ENCODE measurements around the gene NAA80. TPM values are rescaled to one million over a fixed set of nuclear protein-coding genes. Genes with fewer than 3 reads are reported as not detected.

NAA80 gene
- total and polyA plus RNA-seq, 8 donors, result 5.6 to 12.7 (median 9.1) TPM

DNA sequence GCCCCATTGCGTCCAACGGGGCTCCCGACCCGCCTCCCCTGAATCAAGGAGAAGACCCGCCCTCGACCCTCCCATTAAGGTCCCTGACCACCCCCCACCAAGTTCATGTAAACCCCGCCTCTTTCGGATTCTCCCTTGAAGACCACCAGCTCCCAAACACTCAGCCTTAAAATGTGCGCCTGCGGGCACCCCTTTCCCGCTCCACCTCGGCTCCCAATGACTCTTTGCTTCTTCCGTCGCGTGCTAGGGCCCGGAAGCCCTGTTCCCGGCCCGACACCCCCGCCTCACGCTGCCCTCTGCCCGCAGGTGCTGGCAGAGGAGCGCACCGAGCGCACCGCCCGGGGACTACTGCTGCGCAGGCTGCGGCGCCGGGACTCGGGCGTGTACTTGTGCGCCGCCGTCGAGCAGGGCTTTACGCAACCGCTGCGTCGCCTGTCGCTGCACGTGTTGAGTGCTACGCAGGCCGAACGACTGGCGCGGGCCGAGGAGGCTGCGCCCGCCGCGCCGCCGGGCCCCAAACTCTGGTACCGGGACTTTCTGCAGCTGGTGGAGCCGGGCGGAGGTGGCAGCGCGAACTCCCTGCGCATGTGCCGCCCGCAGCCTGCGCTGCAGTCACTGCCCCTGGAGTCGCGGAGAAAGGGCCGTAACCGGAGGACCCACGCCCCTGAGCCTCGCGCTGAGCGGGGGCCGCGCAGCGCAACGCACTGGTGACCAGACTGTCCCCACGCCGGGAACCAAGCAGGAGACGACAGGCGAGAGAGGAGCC is 23.0 kb downstream of the NAA80 start:
- Histone ChIP-seq H3K4me3 (no peak overlapping the region), H3K36me3 (peaks cover 0 to 10% of the 10 kb centered on the region in 2 donors), H3K9me3 (no peaks in the 10 kb centered on the region), H3K4me1 (peaks cover 11 to 26% of the 10 kb centered on the region in 2 donors), H3K27ac (no peak overlapping the region), H3K27me3 (peaks cover 0 to 50% of the 10 kb centered on the region in 2 donors)
- DNase-seq (peak in 1 of 4 donors; percentile 75), ATAC-seq (no peak)
- TF ChIP-seq, protein P1, sequence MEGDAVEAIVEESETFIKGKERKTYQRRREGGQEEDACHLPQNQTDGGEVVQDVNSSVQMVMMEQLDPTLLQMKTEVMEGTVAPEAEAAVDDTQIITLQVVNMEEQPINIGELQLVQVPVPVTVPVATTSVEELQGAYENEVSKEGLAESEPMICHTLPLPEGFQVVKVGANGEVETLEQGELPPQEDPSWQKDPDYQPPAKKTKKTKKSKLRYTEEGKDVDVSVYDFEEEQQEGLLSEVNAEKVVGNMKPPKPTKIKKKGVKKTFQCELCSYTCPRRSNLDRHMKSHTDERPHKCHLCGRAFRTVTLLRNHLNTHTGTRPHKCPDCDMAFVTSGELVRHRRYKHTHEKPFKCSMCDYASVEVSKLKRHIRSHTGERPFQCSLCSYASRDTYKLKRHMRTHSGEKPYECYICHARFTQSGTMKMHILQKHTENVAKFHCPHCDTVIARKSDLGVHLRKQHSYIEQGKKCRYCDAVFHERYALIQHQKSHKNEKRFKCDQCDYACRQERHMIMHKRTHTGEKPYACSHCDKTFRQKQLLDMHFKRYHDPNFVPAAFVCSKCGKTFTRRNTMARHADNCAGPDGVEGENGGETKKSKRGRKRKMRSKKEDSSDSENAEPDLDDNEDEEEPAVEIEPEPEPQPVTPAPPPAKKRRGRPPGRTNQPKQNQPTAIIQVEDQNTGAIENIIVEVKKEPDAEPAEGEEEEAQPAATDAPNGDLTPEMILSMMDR (IDR thresholded peaks at IDR 0.05), result no peak
- intact Hi-C loops (cut with DNase I), result no loop called here

DNA sequence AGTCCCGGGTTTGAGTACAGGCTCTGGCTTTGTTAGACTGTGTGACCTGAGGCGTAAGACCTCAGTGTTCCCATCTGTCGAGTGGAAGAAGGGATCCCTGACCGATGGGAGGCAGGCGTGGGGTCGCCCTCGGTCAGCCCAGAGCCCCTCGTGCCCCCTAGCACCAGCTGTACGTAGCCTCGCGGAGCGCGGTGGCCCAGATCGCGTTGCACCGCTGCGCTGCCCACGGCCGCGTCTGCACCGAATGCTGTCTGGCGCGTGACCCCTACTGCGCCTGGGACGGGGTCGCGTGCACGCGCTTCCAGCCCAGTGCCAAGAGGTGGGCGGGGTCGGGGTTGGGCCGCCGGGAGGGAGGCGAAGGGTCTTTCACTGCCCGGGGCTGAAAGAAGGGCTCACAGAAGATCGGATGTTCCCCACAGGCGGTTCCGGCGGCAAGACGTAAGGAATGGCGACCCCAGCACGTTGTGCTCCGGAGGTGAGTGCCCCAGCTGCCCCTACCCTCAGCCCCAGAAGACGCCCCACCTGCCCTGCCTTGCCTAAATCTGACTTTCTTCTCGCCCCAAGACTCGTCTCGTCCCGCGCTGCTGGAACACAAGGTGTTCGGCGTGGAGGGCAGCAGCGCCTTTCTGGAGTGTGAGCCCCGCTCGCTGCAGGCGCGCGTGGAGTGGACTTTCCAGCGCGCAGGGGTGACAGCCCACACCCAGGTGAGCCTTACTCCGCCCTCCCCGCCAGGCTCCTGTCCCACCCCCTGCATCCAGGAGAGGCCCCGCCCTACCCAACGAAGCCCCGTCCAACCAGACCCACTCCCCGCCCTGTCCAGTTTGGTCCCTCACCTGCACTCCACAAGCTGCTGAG is 23.8 kb downstream of the NAA80 start:
- DNase-seq, result peak in 1 of 4 donors; percentile 78
- TF ChIP-seq, protein P1 (IDR thresholded peaks at IDR 0.05), result no peak
- no peaks in the 10 kb centered on the region for H3K9me3 ChIP-seq
- ATAC-seq, result no peak
- H3K27ac ChIP-seq, result no peak overlapping the region
- intact Hi-C loops (cut with DNase I), result no loop called here
- H3K36me3 ChIP-seq, result peaks cover 0 to 10% of the 10 kb centered on the region in 2 donors
- peaks cover 11 to 26% of the 10 kb centered on the region in 2 donors for H3K4me1 ChIP-seq
- no peak overlapping the region for H3K4me3 ChIP-seq
- peaks cover 0 to 50% of the 10 kb centered on the region in 2 donors for H3K27me3 ChIP-seq

DNA sequence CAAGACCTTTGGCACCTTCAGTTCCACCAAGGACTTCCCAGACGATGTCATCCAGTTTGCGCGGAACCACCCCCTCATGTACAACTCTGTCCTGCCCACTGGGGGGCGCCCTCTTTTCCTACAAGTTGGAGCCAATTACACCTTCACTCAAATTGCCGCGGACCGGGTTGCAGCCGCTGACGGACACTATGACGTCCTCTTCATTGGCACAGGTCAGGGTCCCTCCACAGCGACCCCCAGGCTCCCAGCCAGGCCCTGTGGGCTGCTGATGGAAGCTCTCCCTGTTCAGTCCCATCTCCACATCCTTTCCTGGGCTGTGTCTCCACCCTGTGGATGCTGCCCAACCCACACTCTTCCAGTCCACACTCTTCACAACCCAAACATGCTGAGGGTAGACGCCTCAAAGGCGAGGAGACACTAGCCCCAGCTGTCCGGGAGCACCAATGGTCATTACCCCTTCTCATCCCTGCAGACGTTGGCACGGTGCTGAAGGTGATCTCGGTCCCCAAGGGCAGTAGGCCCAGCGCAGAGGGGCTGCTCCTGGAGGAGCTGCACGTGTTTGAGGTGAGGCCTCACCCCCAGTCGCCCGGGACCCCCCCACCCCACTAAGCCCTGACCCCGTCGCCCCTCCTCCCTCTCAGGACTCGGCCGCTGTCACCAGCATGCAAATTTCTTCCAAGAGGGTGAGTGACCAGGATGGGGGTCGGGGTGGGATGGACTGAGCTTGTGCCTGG is 24.7 kb downstream of the NAA80 start:
- H3K4me1 ChIP-seq, result peaks cover 11 to 26% of the 10 kb centered on the region in 2 donors
- no peak overlapping the region for H3K27ac ChIP-seq
- intact Hi-C loops (cut with DNase I), result loop anchor here in 1 of 2 donors (5.0 kb wide), 2 partner anchors 47 to 82 kb away; partner anchors contain the start of gene GNAT1
- no peaks in the 10 kb centered on the region for H3K9me3 ChIP-seq
- H3K27me3 ChIP-seq, result peaks cover 0 to 50% of the 10 kb centered on the region in 2 donors
- no peak overlapping the region for H3K4me3 ChIP-seq
- peak in 1 of 4 donors; percentile 87 for DNase-seq
- H3K36me3 ChIP-seq, result peaks cover 0 to 10% of the 10 kb centered on the region in 2 donors
- TF ChIP-seq, protein P1 (IDR thresholded peaks at IDR 0.05), result peak; percentile 50 to 81
- peak; percentile 35 for ATAC-seq

DNA sequence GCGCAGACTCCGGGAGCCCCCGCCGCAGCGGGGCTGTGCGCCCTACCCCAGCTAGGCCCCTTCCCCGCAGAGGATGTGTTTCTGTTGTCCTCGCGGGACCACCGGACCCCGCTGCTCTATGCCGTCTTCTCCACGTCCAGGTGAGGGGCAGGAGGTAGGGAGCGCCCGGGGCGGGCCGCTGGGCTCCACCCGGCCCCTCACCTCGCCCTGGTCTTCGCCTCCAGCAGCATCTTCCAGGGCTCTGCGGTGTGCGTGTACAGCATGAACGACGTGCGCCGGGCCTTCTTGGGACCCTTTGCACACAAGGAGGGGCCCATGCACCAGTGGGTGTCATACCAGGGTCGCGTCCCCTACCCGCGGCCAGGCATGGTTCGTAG is 25.5 kb downstream of the NAA80 start:
- DNase-seq, result no peak
- Histone ChIP-seq H3K4me3 (peak overlapping the region in 1 of 2 donors; percentile 31), H3K4me1 (peaks cover 15 to 34% of the 10 kb centered on the region in 2 donors), H3K27ac (no peak overlapping the region), H3K27me3 (peaks cover 0 to 50% of the 10 kb centered on the region in 2 donors), H3K36me3 (peaks cover 0 to 10% of the 10 kb centered on the region in 2 donors), H3K9me3 (no peaks in the 10 kb centered on the region)
- no peak for ATAC-seq
- intact Hi-C loops (cut with DNase I), result loop anchor here in 1 of 2 donors (5.0 kb wide), 2 partner anchors 46 to 81 kb away; partner anchors contain the start of gene GNAT1
- TF ChIP-seq, protein P1 (IDR thresholded peaks at IDR 0.05), result no peak

All from left lung (tissue), 10 donors.